Activated CD8-positive, alpha-beta memory T cell treated with anti-CD3 and anti-CD28 coated beads, Interleukin-2, amount 50 U/mL, for 24 hours (primary cell): ENCODE results near the gene PPBP.

Source experiments
- DNase-seq: peaks from one replicate; pipeline ENCODE4 v3.0.0-alpha.2; 2020; ENCODE audit errors: extremely low read depth

PPBP gene

GRCh38 chr4:73948291-73948690 is 39.7 kb downstream of the PPBP start:
- DNase-seq: no peak

DNA sequence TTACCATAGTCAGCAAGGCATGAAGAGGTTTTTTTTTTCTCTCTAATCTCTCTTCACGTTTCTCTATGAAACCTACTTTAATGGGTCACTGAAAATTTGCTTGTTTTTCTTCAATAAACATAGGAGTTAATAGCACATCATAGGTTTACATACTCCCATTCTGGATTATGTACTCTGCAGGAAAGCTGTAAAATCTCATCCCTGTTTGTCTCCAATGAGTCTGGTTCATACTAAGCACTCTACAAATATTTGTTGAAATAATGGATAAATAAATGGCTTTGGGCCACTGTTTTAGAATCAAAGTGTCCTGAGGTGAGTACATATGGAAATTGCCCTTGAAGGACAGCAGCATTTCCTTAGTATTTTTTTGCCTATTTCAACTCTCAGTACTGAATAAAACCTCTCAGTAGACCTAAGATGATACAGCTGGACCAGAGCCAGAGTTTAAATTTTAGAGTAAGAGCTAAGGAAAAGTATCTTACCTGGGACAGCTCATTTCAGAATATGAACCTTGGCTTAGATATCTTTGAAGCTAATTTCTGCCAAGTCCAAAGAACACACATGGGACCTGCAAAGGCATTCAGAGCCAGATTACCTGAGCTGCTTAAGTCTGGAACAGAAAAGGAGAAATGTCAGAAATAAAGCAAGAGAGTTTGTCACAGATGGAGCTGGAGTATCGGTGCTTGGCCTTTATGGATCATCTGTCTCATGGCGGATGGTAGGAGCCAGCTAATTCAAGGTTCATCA is 40.6 kb downstream of the PPBP start:
- DNase-seq: no peak

- no peak for DNase-seq
Measured at GRCh38 chr4:73945674-73946449, 42.1 kb downstream of the PPBP start.

GRCh38 chr4:73945140-73945539 is 42.9 kb downstream of the PPBP start:
- no peak for DNase-seq

GRCh38 chr4:73944061-73944875 is 43.7 kb downstream of the PPBP start:
- DNase-seq: no peak

DNA sequence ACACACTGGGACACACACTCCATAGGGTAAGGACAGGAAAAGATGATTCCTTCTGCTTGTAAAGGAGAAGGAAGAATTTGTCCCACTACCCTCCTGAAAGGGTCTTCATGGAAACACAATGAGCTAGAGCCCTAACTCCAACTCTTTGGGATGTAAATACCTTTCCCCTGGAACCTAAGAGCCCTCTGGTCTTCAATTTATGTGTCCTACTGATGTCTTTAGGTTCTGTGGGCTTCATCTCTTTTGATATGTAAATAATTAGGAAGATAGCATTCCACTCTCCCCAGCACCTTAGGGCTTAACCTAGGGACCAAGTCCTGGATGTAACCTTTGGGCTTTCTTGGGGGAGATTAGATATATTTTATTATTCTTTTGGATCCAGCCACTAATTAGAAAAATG is 44.4 kb downstream of the PPBP start:
- no peak for DNase-seq

GRCh38 chr4:73936969-73937368 is 51.0 kb downstream of the PPBP start:
- DNase-seq: no peak
